B cell (primary cell): ENCODE data around the gene UBA5.

ENCODE experiments used
- EZH2 ChIP-seq: IDR thresholded peaks from 2 replicates; pipeline ENCODE4 v1.6.1; 2012; ENCODE audit warnings: borderline replicate concordance, low read depth, mild to moderate bottlenecking, moderate library complexity, low read length; ENCODE audit not compliant: insufficient read depth, poor library complexity, severe bottlenecking
- TF ChIP-seq, protein P1 (sequence below): fragments of 200-600 bp; IDR thresholded peaks from one replicate; pipeline ENCODE4 v1.8.0; 2022; ENCODE audit warnings: antibody characterized with exemption, mild to moderate bottlenecking

- TF ChIP-seq, protein P1, sequence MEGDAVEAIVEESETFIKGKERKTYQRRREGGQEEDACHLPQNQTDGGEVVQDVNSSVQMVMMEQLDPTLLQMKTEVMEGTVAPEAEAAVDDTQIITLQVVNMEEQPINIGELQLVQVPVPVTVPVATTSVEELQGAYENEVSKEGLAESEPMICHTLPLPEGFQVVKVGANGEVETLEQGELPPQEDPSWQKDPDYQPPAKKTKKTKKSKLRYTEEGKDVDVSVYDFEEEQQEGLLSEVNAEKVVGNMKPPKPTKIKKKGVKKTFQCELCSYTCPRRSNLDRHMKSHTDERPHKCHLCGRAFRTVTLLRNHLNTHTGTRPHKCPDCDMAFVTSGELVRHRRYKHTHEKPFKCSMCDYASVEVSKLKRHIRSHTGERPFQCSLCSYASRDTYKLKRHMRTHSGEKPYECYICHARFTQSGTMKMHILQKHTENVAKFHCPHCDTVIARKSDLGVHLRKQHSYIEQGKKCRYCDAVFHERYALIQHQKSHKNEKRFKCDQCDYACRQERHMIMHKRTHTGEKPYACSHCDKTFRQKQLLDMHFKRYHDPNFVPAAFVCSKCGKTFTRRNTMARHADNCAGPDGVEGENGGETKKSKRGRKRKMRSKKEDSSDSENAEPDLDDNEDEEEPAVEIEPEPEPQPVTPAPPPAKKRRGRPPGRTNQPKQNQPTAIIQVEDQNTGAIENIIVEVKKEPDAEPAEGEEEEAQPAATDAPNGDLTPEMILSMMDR: no peak
- no peak for TF ChIP-seq EZH2
Observed at GRCh38 chr3:132721479-132722164, 61.5 kb downstream of the UBA5 start.
